Subcutaneous abdominal adipose tissue (tissue), 5 donors: ENCODE data around the gene OR10S1.
"Not testable (repeated sequence)": the region's sequence is repeated elsewhere in the genome, so short reads cannot be mapped to it uniquely, and the experiment has no call there.

Experiments used
- H3K27ac ChIP-seq: one replicate; pipeline ENCODE4 v1.7.0; 2013; ENCODE audit warnings: low read depth, mild to moderate bottlenecking, inconsistent platforms, low read length, moderate library complexity
- H3K27me3 ChIP-seq, 5 donors: one replicate each; pipeline ENCODE4 v1.7.0; 2013; ENCODE audit warnings: low read length in 5 of 5, inconsistent platforms in 1 of 5; ENCODE audit not compliant: control insufficient read depth in 5 of 5, insufficient read depth in 4 of 5
- H3K36me3 ChIP-seq, 5 donors: one replicate each; pipeline ENCODE4 v1.7.0; 2013; ENCODE audit warnings: low read length in 5 of 5; ENCODE audit not compliant: control insufficient read depth in 5 of 5, insufficient read depth in 5 of 5
- H3K4me1 ChIP-seq, 5 donors: one replicate each; pipeline ENCODE4 v1.7.0; 2013; ENCODE audit warnings: low read length in 5 of 5, mild to moderate bottlenecking in 3 of 5, moderate library complexity in 1 of 5; ENCODE audit not compliant: control insufficient read depth in 5 of 5, insufficient read depth in 5 of 5
- H3K4me3 ChIP-seq, 5 donors: one replicate each; pipeline ENCODE4 v1.7.0; 2013; ENCODE audit warnings: low read length in 5 of 5, low read depth in 1 of 5
- H3K9ac ChIP-seq, 5 donors: one replicate each; pipeline ENCODE4 v1.7.0; 2013; ENCODE audit warnings: low read length in 5 of 5, mild to moderate bottlenecking in 4 of 5, moderate library complexity in 3 of 5
- H3K9me3 ChIP-seq, 5 donors: one replicate each; pipeline ENCODE4 v1.7.0; 2013; ENCODE audit warnings: low read length in 5 of 5; ENCODE audit not compliant: control insufficient read depth in 5 of 5
- donor health status: healthy.
- donor health status: healthy.
- donor health status: healthy.
- donor health status: healthy.
- donor health status: healthy.

OR10S1 gene, protein sequence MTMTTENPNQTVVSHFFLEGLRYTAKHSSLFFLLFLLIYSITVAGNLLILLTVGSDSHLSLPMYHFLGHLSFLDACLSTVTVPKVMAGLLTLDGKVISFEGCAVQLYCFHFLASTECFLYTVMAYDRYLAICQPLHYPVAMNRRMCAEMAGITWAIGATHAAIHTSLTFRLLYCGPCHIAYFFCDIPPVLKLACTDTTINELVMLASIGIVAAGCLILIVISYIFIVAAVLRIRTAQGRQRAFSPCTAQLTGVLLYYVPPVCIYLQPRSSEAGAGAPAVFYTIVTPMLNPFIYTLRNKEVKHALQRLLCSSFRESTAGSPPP

DNA sequence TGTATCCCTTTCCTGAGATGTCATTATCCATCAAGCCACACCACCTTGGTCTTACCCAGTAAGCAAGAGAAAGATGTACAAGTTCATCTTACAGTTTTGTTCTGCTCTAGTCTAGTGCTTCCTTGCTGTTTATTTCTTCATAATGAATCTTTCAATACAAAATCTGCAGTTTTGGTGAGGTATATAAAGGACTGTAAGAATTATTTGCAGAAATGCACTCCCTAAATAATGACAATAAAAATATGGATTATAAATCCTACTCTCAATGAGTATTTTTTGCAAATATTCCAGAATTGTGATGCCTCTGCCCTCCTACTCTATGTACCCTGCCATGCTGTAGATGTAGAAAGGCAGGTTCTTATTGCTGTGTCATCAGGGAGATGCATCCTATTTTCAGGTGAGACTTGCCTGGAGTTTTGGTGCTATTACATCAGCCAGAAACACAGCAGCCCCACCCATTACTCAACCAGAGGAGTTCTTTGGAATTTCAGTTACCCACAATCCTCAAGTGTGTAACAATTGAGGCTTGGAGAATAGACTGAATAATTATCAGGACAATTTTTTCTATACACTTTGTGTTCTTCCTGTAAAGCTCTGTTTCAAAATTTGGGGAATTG is at the start of gene OR10S1:
Gene OR10S1, minus strand, starts transcription at position 51 of the 617 bp plus-strand sequence. CDS start 117 bp downstream, outside the sequence.
- H3K4me3 ChIP-seq = no peak within 1 kb of the TSS
- peaks cover 0 to 3% (median 0%) of the 10 kb centered on the region in 5 donors for H3K9me3 ChIP-seq
- H3K27me3 ChIP-seq = peaks cover 0 to 2% (median 0%) of the 10 kb centered on the region in 5 donors
- H3K27ac ChIP-seq = no peak within 1 kb of the TSS
- H3K9ac ChIP-seq = no peak within 1 kb of the TSS
- H3K4me1 ChIP-seq = peaks cover 0 to 8% (median 0%) of the 10 kb centered on the region in 5 donors
- no peaks in the 10 kb centered on the region for H3K36me3 ChIP-seq

DNA sequence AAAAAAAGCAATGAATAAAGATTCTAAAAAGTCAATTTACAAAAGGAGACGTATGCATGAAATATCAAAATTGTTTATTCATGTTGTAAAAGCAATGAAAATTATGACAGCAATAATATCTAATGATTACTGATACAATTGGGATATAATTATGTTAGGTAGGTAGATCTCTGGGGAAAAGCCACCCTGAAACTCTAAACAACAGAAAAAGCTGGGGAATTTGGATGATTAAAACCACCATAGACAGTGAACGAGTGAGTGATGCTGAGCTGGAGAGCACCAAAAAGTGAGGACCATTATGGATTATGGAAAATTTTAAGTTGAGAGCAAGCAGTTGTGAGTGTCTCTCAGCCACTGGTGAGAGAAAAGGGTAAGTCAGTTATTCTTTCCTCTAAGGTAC is 48.9 kb upstream of the OR10S1 start, which contains the start of gene OR10G8:
Gene OR10G8, plus strand, starts transcription at position 301 of the 400 bp plus-strand sequence. CDS start 2,825 bp downstream, outside the sequence.
- no peak within 1 kb of the TSS for H3K9ac ChIP-seq
- H3K36me3 ChIP-seq = no peaks in the 10 kb centered on the region
- H3K9me3 ChIP-seq = no peaks in the 10 kb centered on the region
- H3K27ac ChIP-seq = no peak within 1 kb of the TSS
- no peaks in the 10 kb centered on the region for H3K27me3 ChIP-seq
- no peak within 1 kb of the TSS for H3K4me3 ChIP-seq
- no peaks in the 10 kb centered on the region for H3K4me1 ChIP-seq

DNA sequence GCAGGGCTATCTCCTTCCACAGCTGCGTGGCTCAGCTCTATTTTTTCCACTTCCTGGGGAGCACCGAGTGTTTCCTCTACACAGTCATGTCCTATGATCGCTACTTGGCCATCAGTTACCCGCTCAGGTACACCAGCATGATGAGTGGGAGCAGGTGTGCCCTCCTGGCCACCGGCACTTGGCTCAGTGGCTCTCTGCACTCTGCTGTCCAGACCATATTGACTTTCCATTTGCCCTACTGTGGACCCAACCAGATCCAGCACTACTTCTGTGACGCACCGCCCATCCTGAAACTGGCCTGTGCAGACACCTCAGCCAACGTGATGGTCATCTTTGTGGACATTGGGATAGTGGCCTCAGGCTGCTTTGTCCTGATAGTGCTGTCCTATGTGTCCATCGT is 38.3 kb upstream of the OR10S1 start:
- H3K27ac ChIP-seq, H3K9me3 ChIP-seq, H3K4me3 ChIP-seq, H3K4me1 ChIP-seq, H3K9ac ChIP-seq, H3K36me3 ChIP-seq, H3K27me3 ChIP-seq: not testable (repeated sequence)

DNA sequence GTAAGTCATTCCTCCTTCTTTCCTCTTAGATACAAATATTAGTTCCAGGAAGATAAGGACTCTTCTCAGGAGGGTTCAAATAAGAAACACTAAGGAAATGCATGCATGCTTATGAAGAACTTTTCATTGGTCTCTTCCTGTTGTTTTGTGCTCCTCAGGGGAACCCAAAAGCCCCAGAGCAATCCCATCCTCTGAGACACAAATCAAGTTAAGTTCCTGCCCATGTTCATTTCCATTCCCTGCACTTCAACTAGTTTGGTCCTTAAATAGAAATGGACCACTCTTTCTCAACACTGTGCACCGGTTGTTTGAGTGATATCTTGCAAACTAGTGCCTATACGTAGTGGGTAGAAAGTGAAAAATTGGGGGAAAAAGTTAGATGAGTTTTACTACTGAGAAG is 35.1 kb upstream of the OR10S1 start, which contains the start of gene OR10G4:
Gene OR10G4, plus strand, starts transcription at position 301 of the 400 bp plus-strand sequence. CDS start 2,578 bp downstream, outside the sequence.
- no peaks in the 10 kb centered on the region for H3K27me3 ChIP-seq
- H3K9ac ChIP-seq = no peak within 1 kb of the TSS
- H3K4me3 ChIP-seq = no peak within 1 kb of the TSS
- H3K27ac ChIP-seq = no peak within 1 kb of the TSS
- H3K36me3 ChIP-seq = no peaks in the 10 kb centered on the region
- H3K9me3 ChIP-seq = no peaks in the 10 kb centered on the region
- no peaks in the 10 kb centered on the region for H3K4me1 ChIP-seq

DNA sequence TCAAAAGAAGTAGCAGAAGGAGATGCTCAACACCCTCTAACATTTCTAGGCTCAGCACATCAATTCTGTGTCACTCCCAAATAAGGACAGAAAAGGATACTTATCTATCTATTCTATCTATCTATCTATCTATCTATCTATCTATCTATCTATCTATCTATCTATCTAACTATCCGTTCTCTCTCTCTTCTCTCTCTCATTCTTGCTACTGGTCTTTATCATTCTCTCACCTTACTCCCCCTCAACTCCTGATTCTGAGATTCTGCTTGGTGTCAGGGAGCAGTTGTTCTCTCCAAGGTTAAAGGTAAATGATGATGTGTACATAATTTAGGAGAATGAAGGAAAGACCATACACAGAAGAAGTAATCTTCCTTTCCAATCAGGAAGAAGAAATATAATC is 17.5 kb upstream of the OR10S1 start, which contains the start of gene OR10G6:
Gene OR10G6, minus strand, starts transcription at position 43 of the 400 bp plus-strand sequence. Its CDS starts 0 bp downstream, at position 43.
- Histone ChIP-seq H3K9ac (no peak within 1 kb of the TSS), H3K27ac (no peak within 1 kb of the TSS), H3K27me3 (no peaks in the 10 kb centered on the region), H3K9me3 (no peaks in the 10 kb centered on the region), H3K4me1 (no peaks in the 10 kb centered on the region), H3K4me3 (no peak within 1 kb of the TSS), H3K36me3 (no peaks in the 10 kb centered on the region)

DNA sequence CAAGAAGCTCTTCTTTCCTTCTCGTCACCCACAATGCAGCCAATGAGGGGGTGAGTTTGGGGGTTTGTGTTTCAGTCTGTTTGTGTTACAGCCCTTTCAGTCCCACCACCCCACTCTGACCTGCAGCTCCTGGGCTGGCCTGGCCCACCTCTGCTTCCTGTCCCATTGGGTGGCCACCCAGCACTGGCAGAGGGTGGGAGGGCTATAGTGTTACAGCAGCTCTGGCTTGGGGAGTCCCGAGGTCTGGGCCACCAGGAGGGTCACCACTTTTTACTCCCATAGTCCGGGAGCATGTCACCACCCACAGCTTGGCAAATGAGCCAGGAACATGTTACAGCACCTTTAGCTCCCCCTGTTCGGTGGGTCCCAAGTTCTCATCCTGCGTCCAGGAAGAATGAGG is 1.7 kb upstream of the OR10S1 start:
- peaks cover 0 to 3% (median 0%) of the 10 kb centered on the region in 5 donors for H3K9me3 ChIP-seq
- no peak overlapping the region for H3K9ac ChIP-seq
- H3K4me1 ChIP-seq = peaks cover 0 to 8% (median 0%) of the 10 kb centered on the region in 5 donors
- no peaks in the 10 kb centered on the region for H3K36me3 ChIP-seq
- no peak overlapping the region for H3K27ac ChIP-seq
- H3K4me3 ChIP-seq = no peak overlapping the region
- H3K27me3 ChIP-seq = peaks cover 0 to 2% (median 0%) of the 10 kb centered on the region in 5 donors

DNA sequence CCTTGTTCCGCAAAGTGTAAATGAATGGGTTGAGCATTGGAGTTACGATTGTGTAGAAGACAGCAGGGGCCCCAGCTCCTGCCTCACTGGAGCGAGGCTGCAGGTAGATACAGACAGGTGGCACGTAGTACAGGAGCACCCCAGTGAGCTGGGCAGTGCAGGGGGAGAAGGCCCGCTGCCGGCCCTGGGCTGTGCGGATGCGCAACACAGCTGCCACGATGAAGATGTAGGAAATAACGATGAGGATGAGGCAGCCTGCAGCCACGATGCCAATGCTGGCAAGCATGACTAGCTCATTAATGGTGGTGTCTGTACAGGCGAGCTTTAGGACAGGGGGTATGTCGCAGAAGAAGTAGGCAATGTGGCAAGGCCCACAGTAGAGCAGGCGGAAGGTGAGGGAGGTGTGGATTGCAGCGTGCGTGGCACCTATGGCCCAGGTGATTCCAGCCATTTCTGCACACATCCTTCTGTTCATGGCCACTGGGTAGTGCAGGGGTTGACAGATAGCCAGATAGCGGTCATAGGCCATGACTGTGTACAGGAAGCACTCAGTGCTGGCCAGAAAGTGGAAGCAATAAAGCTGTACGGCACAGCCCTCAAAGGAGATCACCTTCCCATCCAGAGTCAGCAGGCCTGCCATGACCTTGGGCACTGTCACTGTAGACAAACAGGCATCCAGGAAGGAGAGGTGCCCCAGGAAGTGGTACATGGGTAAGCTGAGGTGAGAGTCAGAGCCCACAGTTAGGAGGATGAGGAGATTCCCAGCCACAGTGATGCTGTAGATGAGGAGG is 616 bp downstream of the OR10S1 start:
- no peak overlapping the region for H3K27ac ChIP-seq
- H3K27me3 ChIP-seq = peaks cover 0 to 2% (median 0%) of the 10 kb centered on the region in 5 donors
- H3K4me3 ChIP-seq = no peak overlapping the region
- no peaks in the 10 kb centered on the region for H3K36me3 ChIP-seq
- peaks cover 0 to 3% (median 0%) of the 10 kb centered on the region in 5 donors for H3K9me3 ChIP-seq
- peaks cover 0 to 8% (median 0%) of the 10 kb centered on the region in 5 donors for H3K4me1 ChIP-seq
- no peak overlapping the region for H3K9ac ChIP-seq

DNA sequence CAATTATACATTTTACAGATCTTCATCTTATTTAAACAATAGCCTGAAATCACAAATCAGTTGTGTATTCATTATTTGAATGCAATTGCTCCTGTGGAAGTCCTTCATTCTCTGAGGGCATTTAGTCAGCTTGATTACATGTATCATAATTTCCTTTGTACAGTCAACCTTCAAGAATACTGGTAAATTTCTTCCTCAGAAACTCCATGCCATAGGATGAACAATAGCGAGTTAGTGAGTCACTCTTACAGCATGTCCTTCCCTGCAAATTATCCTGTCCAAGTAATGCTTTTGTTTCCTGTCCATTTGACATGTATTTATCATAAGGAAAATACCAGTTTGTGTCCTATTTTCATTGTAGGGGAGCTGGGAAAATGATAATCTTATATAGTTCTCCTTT is 3.8 kb downstream of the OR10S1 start:
- H3K9me3 ChIP-seq = peaks cover 0 to under 1% (median 0%) of the 10 kb centered on the region in 5 donors
- no peak overlapping the region for H3K4me3 ChIP-seq
- no peaks in the 10 kb centered on the region for H3K27me3 ChIP-seq

DNA sequence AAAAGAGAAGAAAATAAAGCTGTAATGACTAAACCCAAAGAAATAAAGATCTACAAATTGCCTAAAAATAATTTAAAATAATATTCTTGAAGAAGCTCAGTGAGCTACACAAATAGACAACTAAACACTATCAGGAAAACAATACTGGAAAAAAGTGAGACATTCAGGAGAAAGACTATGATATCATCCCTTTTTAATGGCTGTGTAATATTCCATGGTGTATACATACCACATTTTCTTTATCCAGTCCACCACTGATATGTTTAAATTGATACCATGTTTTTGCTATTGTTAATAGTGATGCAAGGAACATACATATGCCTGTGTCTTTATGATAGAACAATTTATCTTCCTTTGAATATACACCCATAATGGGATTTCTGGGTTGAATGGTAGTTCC is 20.8 kb downstream of the OR10S1 start:
- no peaks in the 10 kb centered on the region for H3K27me3 ChIP-seq
- H3K27ac ChIP-seq = no peak overlapping the region
- no peak overlapping the region for H3K9ac ChIP-seq
- H3K36me3 ChIP-seq = no peaks in the 10 kb centered on the region
- no peaks in the 10 kb centered on the region for H3K4me1 ChIP-seq
- H3K4me3 ChIP-seq = no peak overlapping the region
- H3K9me3 ChIP-seq = peaks cover 0 to 8% (median 2%) of the 10 kb centered on the region in 5 donors

More for the DNA sequence above, 3.8 kb downstream of the OR10S1 start:
- no peaks in the 10 kb centered on the region for H3K36me3 ChIP-seq
- no peak overlapping the region for H3K27ac ChIP-seq
- peaks cover 0 to 4% (median 0%) of the 10 kb centered on the region in 5 donors for H3K4me1 ChIP-seq
- H3K9ac ChIP-seq = no peak overlapping the region
